NCI-H2107 treated with DMSO at 0.1 percent for 48 hours (cell line): ENCODE measurements around the gene CCDC182.

Experiments
- DNase-seq: peaks from one replicate; lab custom pipeline; 2025; ENCODE audit not compliant: unreplicated experiment; lab: John Stamatoyannopoulos, UW

CCDC182 gene

DNA sequence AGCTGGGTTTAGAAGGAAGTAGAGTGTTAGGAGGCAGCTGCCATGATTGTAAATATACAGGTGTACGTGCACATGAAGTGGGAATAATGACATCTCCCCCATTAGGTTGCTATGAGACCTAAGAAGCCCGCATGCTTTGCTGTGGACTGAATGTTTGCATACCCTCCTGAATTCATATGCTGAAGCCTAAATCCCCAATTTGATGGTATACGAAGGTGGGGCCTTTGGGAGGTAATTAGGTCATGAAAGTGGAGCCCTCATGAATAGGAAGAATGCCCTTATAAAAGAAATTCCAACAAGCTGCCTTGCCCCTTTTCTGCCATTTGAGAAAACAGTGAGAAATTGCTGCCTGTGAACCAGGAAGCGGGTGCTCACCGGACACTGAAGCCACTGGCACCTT, 44.0 kb downstream of the CCDC182 start:
- no peak for DNase-seq

DNA sequence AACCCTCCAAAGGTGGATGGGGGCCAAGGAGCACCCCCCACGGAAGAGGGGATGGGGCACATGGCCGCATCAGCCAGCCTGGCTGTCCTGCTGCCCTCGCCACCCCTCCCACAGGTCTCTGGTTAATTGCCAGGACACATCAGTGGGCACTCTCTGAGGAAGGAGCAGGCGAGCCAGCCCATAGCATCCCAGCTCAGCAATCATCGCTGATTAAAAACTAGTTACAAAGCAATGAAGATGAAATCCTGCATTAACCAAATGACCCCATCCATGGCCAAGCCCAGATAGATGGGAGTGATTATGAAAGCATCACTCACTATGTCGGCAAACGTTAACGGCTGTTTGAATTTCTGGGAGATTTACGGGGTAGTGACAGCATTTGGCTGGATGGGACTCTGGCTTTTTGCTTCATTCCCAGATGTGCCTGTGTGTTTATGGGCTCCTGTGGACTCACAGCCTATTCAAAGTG, 45.3 kb downstream of the CCDC182 start:
- no peak for DNase-seq

DNA sequence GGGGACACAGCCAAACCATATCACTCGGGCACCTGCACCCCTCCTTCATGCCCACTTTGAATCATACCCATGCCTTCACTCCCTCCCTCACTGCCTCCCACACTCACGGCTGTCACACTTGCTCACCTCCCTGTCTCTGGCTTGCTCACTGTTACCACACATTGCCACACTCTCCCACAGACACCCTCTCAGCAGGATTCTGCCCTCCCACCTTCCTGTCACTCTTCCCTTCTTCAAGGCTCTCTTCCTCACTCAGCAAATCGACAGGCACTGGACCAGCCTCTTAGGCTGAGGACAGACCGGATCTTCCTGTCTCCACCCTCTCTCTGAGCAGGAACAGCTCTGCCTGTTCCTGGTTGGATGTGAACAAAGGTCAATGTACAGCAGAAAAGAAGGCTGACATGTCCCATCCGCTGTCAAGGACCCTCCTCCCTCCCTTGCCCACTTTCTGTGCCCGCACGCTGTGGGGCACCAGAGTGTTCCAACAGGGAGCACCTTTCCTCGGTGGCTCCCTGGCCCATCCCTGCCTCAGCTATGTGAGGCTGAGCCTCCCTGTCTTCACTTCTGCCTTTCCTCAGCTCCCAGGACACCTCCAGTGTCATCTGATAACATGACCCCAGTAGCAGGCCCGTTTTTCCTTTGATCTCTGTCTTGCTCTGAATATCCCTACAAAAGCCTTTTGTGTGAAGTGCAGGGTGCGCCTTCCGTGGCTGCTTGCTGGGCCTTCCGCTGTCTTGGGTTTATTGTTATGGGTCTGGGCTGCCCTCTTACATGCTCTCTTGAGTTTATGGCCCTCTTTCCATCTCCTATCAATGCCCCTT, 47.0 kb downstream of the CCDC182 start:
- no peak for DNase-seq

DNA sequence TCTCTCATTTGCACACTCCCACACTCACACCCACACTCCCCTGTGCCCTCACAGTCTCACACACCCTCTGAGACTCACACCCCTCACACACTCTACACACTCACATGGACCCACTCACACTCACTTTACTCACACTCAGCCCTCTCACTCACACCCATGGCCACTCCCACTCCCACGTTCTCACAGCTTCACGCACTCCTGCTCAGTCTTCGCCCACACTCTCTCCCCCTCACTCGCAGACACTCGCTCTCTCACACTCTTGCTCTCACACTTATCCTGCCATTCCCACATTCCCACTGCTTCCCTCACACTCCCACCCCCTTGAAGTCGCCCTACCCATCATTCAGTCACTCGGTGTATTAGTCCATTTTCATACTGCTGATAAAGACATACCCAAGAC, 47.9 kb downstream of the CCDC182 start:
- DNase-seq, result no peak

DNA sequence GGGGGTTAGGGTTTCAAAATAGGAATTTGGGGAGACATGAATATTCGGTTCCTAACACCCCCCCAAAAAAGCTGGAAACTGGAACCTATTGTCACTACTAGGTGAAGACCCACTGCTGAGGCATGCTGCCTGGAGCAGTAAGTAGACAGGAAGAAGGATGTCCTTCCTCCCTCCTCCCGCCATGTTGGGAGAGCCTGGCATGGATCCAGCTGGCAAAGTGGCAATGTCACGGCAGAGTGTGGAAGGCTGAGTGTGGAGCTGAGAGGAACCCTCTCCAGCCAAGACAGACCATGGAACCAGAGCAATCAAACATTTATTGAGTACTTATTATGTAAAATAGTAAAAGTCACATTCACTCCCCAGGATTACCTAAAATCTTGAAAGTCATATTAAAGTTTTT, 49.0 kb downstream of the CCDC182 start:
- no peak for DNase-seq
